Mesendoderm (in vitro differentiated cells): ENCODE results near the gene EMP2.

Source experiments
- DNase-seq: peaks from one replicate; pipeline ENCODE4 v3.0.0; 2013
- H2AK5ac ChIP-seq: 2 replicates; pipeline ENCODE4 v1.6.1; 2013; ENCODE audit warnings: low read length, inconsistent platforms
- H2BK120ac ChIP-seq: 2 replicates; pipeline ENCODE4 v1.6.1; 2013; ENCODE audit warnings: low read depth, mild to moderate bottlenecking, low read length, moderate library complexity, mixed read lengths
- H2BK15ac ChIP-seq: replicated peaks from 2 replicates; pipeline ENCODE4 v1.6.1; 2013; ENCODE audit warnings: low read depth, mild to moderate bottlenecking, moderate library complexity
- H2BK5ac ChIP-seq: 2 replicates; pipeline ENCODE4 v1.6.1; 2013; ENCODE audit warnings: low read length, inconsistent platforms
- H3K18ac ChIP-seq: 2 replicates; pipeline ENCODE4 v1.6.1; 2013; ENCODE audit warnings: mild to moderate bottlenecking, low read length, mixed read lengths
- H3K23ac ChIP-seq: one replicate; pipeline ENCODE4 v1.6.1; 2013; ENCODE audit warnings: low read length
- H3K27ac ChIP-seq: 2 replicates; pipeline ENCODE4 v1.5.1; 2013; ENCODE audit warnings: low read depth, mild to moderate bottlenecking, inconsistent platforms, low read length, moderate library complexity
- H3K27me3 ChIP-seq: 2 replicates; pipeline ENCODE4 v1.6.1; 2013; ENCODE audit warnings: low read length, control low read depth, mild to moderate bottlenecking, inconsistent platforms; ENCODE audit not compliant: insufficient read depth, poor library complexity
- H3K36me3 ChIP-seq: 2 replicates; pipeline ENCODE4 v1.6.1; 2013; ENCODE audit warnings: low read length, inconsistent platforms; ENCODE audit not compliant: control insufficient read depth, insufficient read depth
- H3K4ac ChIP-seq: one replicate; pipeline ENCODE4 v1.6.1; 2013; ENCODE audit warnings: low read depth, mild to moderate bottlenecking, low read length, moderate library complexity
- H3K4me1 ChIP-seq: 2 replicates; pipeline ENCODE4 v1.6.1; 2013; ENCODE audit warnings: low read depth, low read length, inconsistent platforms; ENCODE audit not compliant: control insufficient read depth
- H3K4me2 ChIP-seq: 2 replicates; pipeline ENCODE4 v1.6.1; 2013; ENCODE audit warnings: low read length
- H3K4me3 ChIP-seq: 2 replicates; pipeline ENCODE4 v1.5.1; 2013; ENCODE audit warnings: mild to moderate bottlenecking, low read length
- H3K56ac ChIP-seq: one replicate; pipeline ENCODE4 v1.6.1; 2013; ENCODE audit warnings: low read length
- H3K79me1 ChIP-seq: 2 replicates; pipeline ENCODE4 v1.6.1; 2013; ENCODE audit warnings: low read length, inconsistent platforms
- H3K79me2 ChIP-seq: 2 replicates; pipeline ENCODE4 v1.6.1; 2013; ENCODE audit warnings: mild to moderate bottlenecking, low read length; ENCODE audit not compliant: control insufficient read depth, insufficient read depth
- H3K9ac ChIP-seq: 2 replicates; pipeline ENCODE4 v1.6.1; 2013; ENCODE audit warnings: low read length, inconsistent platforms
- H4K5ac ChIP-seq: one replicate; pipeline ENCODE4 v1.6.1; 2013; ENCODE audit warnings: low read length
- H4K8ac ChIP-seq: one replicate; pipeline ENCODE4 v1.6.1; 2013; ENCODE audit warnings: low read depth, mild to moderate bottlenecking, control low read depth, low read length, moderate library complexity
- WGBS: extraction: QIAGEN DNeasy Blood & Tissue Kit; methylation state at CpG from one replicate; pipeline ENCODE4 v1.1.7; 2013; ENCODE audit warnings: low lambda C conversion rate, missing lambda C conversion rate; ENCODE audit not compliant: insufficient coverage; ENCODE audit errors: extremely low coverage; 5-methylcytosine and 5-hydroxymethylcytosine counted together

Gene EMP2

GRCh38 chr16:10579575-10579964 lies 828 bp downstream of the EMP2 start:
- WGBS = no CpG with 5 or more reads among the region's 6 CpGs

GRCh38 chr16:10578474-10579316 lies 1.7 kb downstream of the EMP2 start:
- Histone ChIP-seq H3K4ac (no peak overlapping the region), H3K36me3 (no peaks in the 10 kb centered on the region), H3K9ac (no peak overlapping the region), H3K4me3 (no peak overlapping the region), H2BK120ac (no peak overlapping the region), H3K27ac (no peak overlapping the region), H4K8ac (no peak overlapping the region), H3K4me1 (peaks cover 2% of the 10 kb centered on the region), H3K79me1 (no peaks in the 10 kb centered on the region), H2AK5ac (no peak overlapping the region), H2BK5ac (no peak overlapping the region), H3K23ac (no peak overlapping the region), H3K27me3 (no peaks in the 10 kb centered on the region), H3K56ac (no peak overlapping the region), H3K4me2 (no peak overlapping the region), H3K18ac (no peak overlapping the region), H4K5ac (no peak overlapping the region), H2BK15ac (no peak overlapping the region), H3K79me2 (no peaks in the 10 kb centered on the region)
- WGBS = no CpG with 5 or more reads among the region's 20 CpGs
- no peak for DNase-seq

More at GRCh38 chr16:10579575-10579964, 828 bp downstream of the EMP2 start:
- H3K4me3 ChIP-seq = peak overlapping the region; percentile 55
- H2BK120ac ChIP-seq = no peak overlapping the region
- H3K79me1 ChIP-seq = no peaks in the 10 kb centered on the region
- H3K23ac ChIP-seq = peak overlapping the region; percentile 10
- no peak overlapping the region for H3K4ac ChIP-seq
- DNase-seq = no peak
- peak overlapping the region; percentile 73 for H3K4me2 ChIP-seq
- H3K27ac ChIP-seq = no peak overlapping the region
- H2AK5ac ChIP-seq = no peak overlapping the region
- H3K56ac ChIP-seq = peak overlapping the region; percentile 89
- H3K4me1 ChIP-seq = peaks cover 2% of the 10 kb centered on the region
- no peak overlapping the region for H4K8ac ChIP-seq
- H3K27me3 ChIP-seq = no peaks in the 10 kb centered on the region
- no peaks in the 10 kb centered on the region for H3K36me3 ChIP-seq
- peak overlapping the region; percentile 31 for H3K18ac ChIP-seq
- no peak overlapping the region for H2BK5ac ChIP-seq
- H3K79me2 ChIP-seq = no peaks in the 10 kb centered on the region
- H4K5ac ChIP-seq = no peak overlapping the region
- peak overlapping the region; percentile 79 for H3K9ac ChIP-seq
- H2BK15ac ChIP-seq = no peak overlapping the region

GRCh38 chr16:10577305-10578202 lies 2.8 kb downstream of the EMP2 start:
- Histone ChIP-seq H3K4me3 (no peak overlapping the region), H4K8ac (no peak overlapping the region), H3K18ac (no peak overlapping the region), H3K23ac (no peak overlapping the region), H2BK120ac (no peak overlapping the region), H2AK5ac (no peak overlapping the region), H3K4me2 (no peak overlapping the region), H3K27me3 (no peaks in the 10 kb centered on the region), H3K56ac (no peak overlapping the region), H2BK15ac (no peak overlapping the region), H3K79me2 (no peaks in the 10 kb centered on the region), H2BK5ac (no peak overlapping the region), H3K36me3 (no peaks in the 10 kb centered on the region), H3K4me1 (peaks cover 2% of the 10 kb centered on the region), H3K9ac (no peak overlapping the region), H4K5ac (no peak overlapping the region), H3K27ac (no peak overlapping the region), H3K79me1 (no peaks in the 10 kb centered on the region), H3K4ac (no peak overlapping the region)
- DNase-seq = peak; percentile 45
- WGBS = no CpG with 5 or more reads among the region's 17 CpGs

DNA sequence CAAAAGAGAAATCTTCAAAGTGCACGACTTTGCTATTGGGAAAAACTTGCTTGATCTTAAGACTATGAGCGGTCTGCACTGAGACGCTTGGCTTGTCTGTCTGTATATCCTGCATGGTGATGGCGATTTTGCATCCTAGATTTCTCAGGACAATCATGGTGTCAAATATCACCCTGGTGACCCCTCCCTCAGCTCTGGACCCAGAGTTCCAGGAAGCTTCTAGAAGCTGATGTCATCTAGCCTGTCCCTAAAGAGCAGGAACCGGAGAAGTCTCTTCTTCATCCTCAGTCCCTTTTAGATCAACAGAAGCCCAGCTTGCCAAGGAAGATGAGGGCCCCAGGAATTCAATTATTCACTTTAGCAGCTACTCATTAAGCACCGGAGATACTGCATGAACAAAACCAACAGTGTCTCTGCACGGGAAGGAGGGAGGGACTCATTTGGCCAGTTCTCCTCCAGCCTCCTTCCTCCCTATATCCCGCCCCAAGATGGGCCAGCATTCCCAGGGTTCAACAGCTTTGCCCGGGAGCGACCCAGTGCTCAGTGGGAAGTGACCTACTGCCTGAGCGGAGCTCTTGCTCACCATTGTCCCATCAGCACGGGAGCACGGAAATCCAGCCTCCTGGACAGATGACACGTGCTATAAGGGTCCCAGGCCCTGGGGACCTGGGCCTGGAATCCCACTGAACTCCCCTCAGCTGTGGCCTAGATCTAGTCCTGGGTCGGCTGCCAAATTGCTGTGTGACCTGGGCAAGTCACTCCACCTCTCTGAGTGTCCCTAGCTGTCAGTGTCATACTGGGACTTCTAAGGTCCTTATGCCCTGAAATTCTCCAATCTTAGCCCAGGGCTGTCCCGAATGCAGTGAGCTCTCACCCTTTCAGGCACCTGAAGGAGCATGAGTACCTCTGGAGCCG lies 3.8 kb downstream of the EMP2 start:
- H3K36me3 ChIP-seq = no peaks in the 10 kb centered on the region
- H3K79me2 ChIP-seq = no peaks in the 10 kb centered on the region
- H3K56ac ChIP-seq = no peak overlapping the region
- H2BK120ac ChIP-seq = no peak overlapping the region
- DNase-seq = peak; percentile 67
- no peak overlapping the region for H3K4me3 ChIP-seq
- no peak overlapping the region for H4K8ac ChIP-seq
- no peak overlapping the region for H3K9ac ChIP-seq
- H3K27ac ChIP-seq = no peak overlapping the region
- peaks cover 2% of the 10 kb centered on the region for H3K4me1 ChIP-seq
- no peak overlapping the region for H4K5ac ChIP-seq
- H3K23ac ChIP-seq = no peak overlapping the region
- H3K27me3 ChIP-seq = no peaks in the 10 kb centered on the region
- no peak overlapping the region for H2BK5ac ChIP-seq
- no peak overlapping the region for H3K18ac ChIP-seq
- H2BK15ac ChIP-seq = no peak overlapping the region
- WGBS = no CpG with 5 or more reads among the region's 17 CpGs
- H3K79me1 ChIP-seq = no peaks in the 10 kb centered on the region
- no peak overlapping the region for H3K4ac ChIP-seq
- no peak overlapping the region for H3K4me2 ChIP-seq
- no peak overlapping the region for H2AK5ac ChIP-seq

- Histone ChIP-seq H3K23ac (no peak overlapping the region), H3K27ac (no peak overlapping the region), H3K4ac (no peak overlapping the region), H2BK15ac (no peak overlapping the region), H2BK5ac (no peak overlapping the region), H3K56ac (no peak overlapping the region), H2BK120ac (no peak overlapping the region), H3K79me1 (no peaks in the 10 kb centered on the region), H4K8ac (no peak overlapping the region), H3K27me3 (no peaks in the 10 kb centered on the region), H3K4me2 (no peak overlapping the region), H3K4me1 (peaks cover 2% of the 10 kb centered on the region), H3K18ac (no peak overlapping the region), H3K4me3 (no peak overlapping the region), H2AK5ac (no peak overlapping the region), H3K9ac (no peak overlapping the region), H3K79me2 (no peaks in the 10 kb centered on the region), H3K36me3 (no peaks in the 10 kb centered on the region), H4K5ac (no peak overlapping the region)
- WGBS = no CpG with 5 or more reads among the region's 4 CpGs
- no peak for DNase-seq
Observed at GRCh38 chr16:10575506-10576130, 4.8 kb downstream of the EMP2 start.
